ENCODE data around the gene ADCY10.

DNA sequence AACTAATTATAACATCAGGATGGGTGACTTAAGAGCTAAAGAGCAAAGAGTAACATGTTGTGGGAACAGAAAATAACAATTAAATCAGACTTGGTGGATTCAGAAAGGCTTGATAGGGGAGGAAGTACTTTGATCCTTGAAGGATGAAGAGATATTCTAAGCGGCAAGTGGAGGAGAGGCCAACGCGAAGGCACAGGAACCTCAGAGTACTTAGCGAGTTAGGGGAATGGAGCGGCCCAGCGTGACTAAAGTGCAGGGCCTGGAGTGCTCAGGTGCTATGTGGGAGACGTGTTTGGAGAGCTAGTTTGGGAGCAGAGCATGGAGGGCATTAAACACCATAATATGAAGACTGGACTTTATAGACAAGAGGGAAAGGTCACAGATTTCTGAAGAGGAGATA lies 64.3 kb downstream of the ADCY10 start:
- no peak for TF ChIP-seq EZH2phosphoT487 (IDR thresholded peaks at IDR 0.05; ENCODE audit: low read depth, severe bottlenecking, unreplicated experiment)
- TF ChIP-seq, protein P1, sequence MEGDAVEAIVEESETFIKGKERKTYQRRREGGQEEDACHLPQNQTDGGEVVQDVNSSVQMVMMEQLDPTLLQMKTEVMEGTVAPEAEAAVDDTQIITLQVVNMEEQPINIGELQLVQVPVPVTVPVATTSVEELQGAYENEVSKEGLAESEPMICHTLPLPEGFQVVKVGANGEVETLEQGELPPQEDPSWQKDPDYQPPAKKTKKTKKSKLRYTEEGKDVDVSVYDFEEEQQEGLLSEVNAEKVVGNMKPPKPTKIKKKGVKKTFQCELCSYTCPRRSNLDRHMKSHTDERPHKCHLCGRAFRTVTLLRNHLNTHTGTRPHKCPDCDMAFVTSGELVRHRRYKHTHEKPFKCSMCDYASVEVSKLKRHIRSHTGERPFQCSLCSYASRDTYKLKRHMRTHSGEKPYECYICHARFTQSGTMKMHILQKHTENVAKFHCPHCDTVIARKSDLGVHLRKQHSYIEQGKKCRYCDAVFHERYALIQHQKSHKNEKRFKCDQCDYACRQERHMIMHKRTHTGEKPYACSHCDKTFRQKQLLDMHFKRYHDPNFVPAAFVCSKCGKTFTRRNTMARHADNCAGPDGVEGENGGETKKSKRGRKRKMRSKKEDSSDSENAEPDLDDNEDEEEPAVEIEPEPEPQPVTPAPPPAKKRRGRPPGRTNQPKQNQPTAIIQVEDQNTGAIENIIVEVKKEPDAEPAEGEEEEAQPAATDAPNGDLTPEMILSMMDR (IDR thresholded peaks at IDR 0.05; ENCODE audit: poor library complexity), result no peak

Measured in hepatocyte (in vitro differentiated cells).